HL-60/S4 treated with phorbol 12-myristate 13-acetate at 8.2 ng/mL for 4 days and 3 days (cell line): ENCODE data around the gene AMIGO2.

ENCODE experiments used
- in situ Hi-C: fragments of 300-500 bp; cut with MboI; formaldehyde crosslinking; loops from 2 replicates; pipeline ENCODE4 v1.15.0; 2022; ENCODE audit warnings: low sequenced_read_pairs

AMIGO2 gene

DNA sequence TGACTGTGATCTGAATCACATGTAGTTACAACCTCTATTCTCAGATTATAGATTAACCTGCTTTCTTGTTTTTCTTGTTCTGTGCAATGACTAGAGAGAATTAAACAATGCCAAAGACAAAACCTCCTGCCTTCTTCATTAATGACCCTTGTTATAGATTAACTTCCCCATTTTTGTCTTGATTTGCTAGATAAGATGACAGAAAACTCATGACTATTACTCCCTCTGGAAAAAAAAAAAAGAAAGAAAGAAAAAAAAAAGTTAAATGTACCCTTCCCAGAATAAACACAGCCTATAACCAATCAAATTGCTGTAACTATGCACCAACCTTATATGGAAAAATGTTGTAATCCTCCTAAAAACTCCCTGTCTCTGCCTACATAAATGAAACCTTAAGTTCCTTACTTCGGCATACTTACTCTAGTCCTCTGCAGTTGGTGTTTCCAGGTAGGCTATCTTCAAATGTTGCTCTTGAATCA is 41.5 kb downstream of the AMIGO2 start:
- in situ Hi-C loops: loop anchor here (25.0 kb wide), 2 partner anchors 274 to 599 kb away; no protein-coding TSS in a partner anchor

DNA sequence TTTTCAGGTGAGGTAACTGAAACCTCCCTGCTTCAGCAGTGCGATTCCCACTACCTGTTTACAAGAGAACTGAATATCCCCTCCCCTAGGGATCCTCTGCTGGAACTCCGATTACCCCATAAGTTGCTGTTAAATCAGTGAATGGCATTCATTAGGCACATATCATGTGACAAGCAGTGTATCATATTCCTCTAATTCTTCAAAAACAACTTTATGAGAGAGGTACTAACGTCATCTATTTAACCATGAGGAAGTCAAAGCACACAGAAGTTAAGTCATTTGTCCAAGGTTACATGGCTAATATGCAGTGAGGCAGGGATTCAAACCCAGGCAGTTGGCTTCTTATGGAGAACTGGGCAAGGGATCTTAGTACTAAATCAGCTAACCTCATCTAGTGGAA is 44.3 kb downstream of the AMIGO2 start:
- in situ Hi-C loops: loop anchor here (25.0 kb wide), 2 partner anchors 277 to 602 kb away; no protein-coding TSS in a partner anchor

DNA sequence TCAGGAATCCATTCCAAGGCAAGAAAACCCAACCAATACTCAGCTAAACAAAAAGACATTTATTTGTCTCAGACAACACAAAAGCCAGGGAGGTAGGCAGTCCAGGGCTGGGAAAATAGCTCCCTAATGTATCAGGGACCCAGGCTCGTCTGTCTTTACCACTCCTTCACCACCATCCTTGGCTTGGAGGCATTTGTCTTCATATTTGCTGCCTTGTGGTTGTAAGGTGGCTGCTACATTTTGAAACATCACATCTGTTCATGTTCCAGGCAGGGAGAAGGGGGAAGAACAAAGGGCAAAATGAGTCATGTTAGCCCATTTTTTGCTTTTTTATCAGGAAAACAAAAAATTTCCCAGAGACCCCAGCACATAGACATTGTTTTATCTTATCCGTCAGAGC is 45.1 kb downstream of the AMIGO2 start:
- in situ Hi-C loops: loop anchor here (25.0 kb wide), 2 partner anchors 278 to 603 kb away; no protein-coding TSS in a partner anchor

DNA sequence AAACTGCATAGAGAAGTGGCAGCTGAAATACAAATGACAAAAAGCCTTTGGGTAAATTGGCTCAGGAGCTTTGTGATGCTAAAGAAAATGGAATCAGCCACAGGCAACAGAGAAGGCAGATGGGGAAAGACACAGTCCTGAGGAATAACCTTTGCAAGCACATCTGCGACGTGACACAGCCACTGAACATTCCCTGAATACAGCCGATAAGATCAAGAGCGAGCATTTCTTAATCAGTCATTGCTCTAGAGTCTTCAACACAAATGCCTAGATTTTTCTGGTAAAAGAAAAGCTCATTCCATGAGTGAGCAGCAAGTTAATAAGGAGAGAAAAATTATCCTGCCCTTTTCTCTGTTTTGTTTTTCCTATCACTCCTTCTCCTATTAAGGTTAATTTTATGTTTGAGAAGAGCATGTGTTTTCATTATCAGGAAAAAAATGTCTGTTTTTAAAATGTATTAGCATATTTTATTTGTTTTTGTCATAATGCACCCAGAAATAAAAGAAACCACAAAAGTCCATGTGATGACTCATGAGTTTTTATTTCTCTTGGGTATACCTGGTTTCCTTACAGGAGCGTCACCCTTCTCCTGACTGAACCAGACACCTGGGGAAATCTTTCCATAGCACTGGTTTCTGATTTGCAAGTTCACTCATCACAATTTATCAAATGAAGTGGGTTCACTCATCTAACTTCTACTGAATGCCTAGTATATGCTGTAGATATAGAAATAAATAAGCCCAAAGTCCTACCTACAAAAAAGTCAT is 45.8 kb downstream of the AMIGO2 start:
- in situ Hi-C loops: loop anchor here (25.0 kb wide), 2 partner anchors 278 to 603 kb away; no protein-coding TSS in a partner anchor

DNA sequence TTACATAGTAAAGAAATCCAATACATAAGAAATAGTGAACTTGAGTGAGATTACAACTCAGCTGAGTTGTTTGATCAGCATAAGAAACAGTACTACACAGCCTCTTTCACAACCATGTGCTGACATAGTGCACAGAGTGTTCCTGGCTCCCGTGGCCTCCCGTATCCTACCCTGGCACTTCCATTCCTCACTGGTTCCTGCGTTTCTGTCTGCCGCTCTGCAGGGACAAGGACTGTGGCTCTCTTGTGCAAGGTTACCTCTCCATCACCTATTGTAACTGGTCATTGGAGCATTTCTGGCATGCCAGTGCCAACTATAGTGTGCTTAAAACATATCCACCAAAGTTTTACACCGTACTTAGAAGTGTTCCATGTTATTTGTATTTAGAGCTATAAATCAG is 46.7 kb downstream of the AMIGO2 start:
- in situ Hi-C loops: loop anchor here (25.0 kb wide), 2 partner anchors 279 to 604 kb away; no protein-coding TSS in a partner anchor

DNA sequence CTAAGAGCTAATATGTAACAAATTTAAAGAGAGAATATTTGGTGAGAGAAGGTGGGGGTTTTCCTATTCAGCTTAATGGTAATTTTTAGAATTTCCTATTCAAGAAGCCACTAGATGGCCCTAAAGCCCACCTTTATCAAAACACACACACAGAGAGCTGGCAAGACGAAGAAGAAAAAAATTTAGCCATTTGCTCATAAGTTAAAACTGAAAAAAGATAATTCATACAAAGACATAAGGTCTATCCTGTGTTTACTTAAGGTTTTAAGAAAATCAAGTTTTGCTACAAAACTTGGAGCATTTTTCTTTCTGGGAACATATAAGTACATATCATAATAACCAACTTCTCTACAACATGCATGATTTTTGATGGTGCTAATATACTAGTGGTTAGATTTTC is 47.1 kb downstream of the AMIGO2 start:
- in situ Hi-C loops: loop anchor here (25.0 kb wide), 2 partner anchors 280 to 605 kb away; no protein-coding TSS in a partner anchor

DNA sequence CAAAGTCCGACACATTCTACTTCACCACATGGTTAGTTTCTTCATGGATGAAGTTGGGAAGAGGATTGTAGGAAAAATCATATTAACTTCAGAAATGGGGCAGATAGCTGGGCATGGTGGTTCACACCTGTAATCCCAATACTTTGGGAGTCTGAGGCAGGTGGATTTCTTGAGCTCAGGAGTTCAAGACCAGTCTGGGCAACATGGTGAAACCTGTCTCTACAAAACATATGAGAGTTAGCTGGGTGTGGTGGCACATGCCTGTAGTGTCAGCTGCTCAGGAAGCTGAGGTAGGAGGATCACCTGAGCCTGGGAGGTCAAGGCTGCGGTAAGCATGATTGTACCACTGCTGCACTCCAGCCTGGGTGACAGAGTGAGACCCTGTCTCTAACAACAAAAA is 49.9 kb downstream of the AMIGO2 start:
- in situ Hi-C loops: loop anchor here (25.0 kb wide), 2 partner anchors 282 to 607 kb away; no protein-coding TSS in a partner anchor

DNA sequence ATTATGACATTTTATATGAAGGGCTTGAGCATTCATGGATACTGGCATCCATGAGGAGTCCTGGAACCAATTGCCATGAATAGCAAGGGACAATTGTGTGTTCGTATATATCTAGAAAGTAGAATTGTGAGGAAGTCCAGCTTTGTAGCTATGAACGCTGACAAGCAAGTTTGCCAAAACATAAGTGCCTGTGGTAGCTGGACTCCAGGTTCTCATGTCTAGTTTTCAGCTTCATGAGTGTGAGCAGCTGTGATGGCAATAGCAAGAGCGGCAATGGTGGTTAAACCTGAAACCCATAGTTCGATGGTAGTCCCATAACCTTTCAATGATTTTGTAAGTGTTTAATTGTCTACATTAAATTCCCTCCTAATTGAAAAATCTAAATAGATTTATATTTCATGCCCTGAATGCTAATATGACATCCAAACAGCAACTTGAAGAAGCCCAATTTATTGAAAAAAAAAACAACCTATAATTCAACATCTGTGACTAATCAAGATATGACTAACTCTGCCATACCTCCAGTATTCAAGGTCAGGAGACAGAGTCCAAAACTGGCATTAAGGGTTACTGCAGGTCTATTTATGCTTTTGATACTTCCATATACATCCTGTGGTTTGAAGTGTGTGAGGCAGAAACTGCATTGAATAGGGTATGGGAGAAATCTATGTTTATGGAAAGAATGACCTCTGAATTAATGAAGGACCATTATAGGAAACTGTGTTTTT is 50.6 kb downstream of the AMIGO2 start:
- in situ Hi-C loops: loop anchor here (25.0 kb wide), 2 partner anchors 283 to 608 kb away; no protein-coding TSS in a partner anchor

DNA sequence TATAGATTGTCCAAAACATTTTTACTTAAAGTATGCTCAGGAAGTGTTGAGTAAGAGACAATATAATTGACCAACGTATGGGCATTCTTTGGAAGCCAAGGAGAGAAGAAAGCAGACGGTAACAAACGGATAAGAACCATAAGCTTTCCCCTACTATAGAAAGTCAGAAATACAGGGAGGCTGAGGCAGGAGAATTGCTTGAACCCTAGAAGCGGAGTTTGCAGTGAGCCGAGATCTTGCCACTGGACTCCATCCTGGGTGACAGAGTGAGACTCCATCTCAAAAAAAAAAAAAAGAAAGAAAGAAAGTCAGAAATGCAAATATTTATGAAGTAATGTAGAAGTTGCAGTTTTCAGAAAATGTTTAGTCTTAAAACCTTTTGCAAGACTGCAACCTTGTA is 51.6 kb downstream of the AMIGO2 start:
- in situ Hi-C loops: loop anchor here (25.0 kb wide), 2 partner anchors 284 to 609 kb away; no protein-coding TSS in a partner anchor
